IPS-18c (cell line): Measurements from ENCODE around the gene TST.

Experiments
- H3K4me3 ChIP-seq: 2 replicates; pipeline ENCODE4 v1.7.0; 2013; ENCODE audit warnings: low read depth, mild to moderate bottlenecking, low read length, moderate library complexity; ENCODE audit not compliant: insufficient read depth
- H3K9me3 ChIP-seq: one replicate; pipeline ENCODE4 v1.6.1; 2013; ENCODE audit warnings: mild to moderate bottlenecking, low read length, moderate library complexity; ENCODE audit not compliant: control insufficient read depth, insufficient read depth

The TST gene

GRCh38 chr22:37043209-37043827, 24.1 kb upstream of the TST start:
- Histone ChIP-seq H3K4me3 (no peak overlapping the region), H3K9me3 (no peaks in the 10 kb centered on the region)

- Histone ChIP-seq H3K4me3 (no peak overlapping the region), H3K9me3 (no peaks in the 10 kb centered on the region)
Observed at GRCh38 chr22:37039466-37039865, 20.2 kb upstream of the TST start.

- no peaks in the 10 kb centered on the region for H3K9me3 ChIP-seq
- H3K4me3 ChIP-seq = no peak overlapping the region
Observed at GRCh38 chr22:37037669-37038068, 18.4 kb upstream of the TST start.

GRCh38 chr22:37036655-37037377, 17.6 kb upstream of the TST start:
- H3K4me3 ChIP-seq = no peak overlapping the region
- H3K9me3 ChIP-seq = no peaks in the 10 kb centered on the region

- Histone ChIP-seq H3K9me3 (no peaks in the 10 kb centered on the region), H3K4me3 (no peak overlapping the region)
Observed at GRCh38 chr22:37033605-37034430, 14.6 kb upstream of the TST start.

- H3K4me3 ChIP-seq = no peak overlapping the region
- H3K9me3 ChIP-seq = no peaks in the 10 kb centered on the region
Observed at GRCh38 chr22:37032535-37033460, 13.6 kb upstream of the TST start.

- Histone ChIP-seq H3K9me3 (no peaks in the 10 kb centered on the region), H3K4me3 (no peak overlapping the region)
Observed at GRCh38 chr22:37032134-37032534, 12.9 kb upstream of the TST start.

- no peak overlapping the region for H3K4me3 ChIP-seq
- H3K9me3 ChIP-seq = no peaks in the 10 kb centered on the region
Observed at GRCh38 chr22:37030560-37031281, 11.5 kb upstream of the TST start.

GRCh38 chr22:37028692-37029674, 9.7 kb upstream of the TST start:
- H3K4me3 ChIP-seq = no peak overlapping the region

GRCh38 chr22:37027556-37027955, 8.3 kb upstream of the TST start:
- Histone ChIP-seq H3K9me3 (no peaks in the 10 kb centered on the region), H3K4me3 (no peak overlapping the region)

More at GRCh38 chr22:37028692-37029674, 9.7 kb upstream of the TST start:
- H3K9me3 ChIP-seq = no peaks in the 10 kb centered on the region

- Histone ChIP-seq H3K4me3 (no peak overlapping the region), H3K9me3 (no peaks in the 10 kb centered on the region)
Observed at GRCh38 chr22:37026325-37026724, 7.1 kb upstream of the TST start.

- H3K9me3 ChIP-seq = no peaks in the 10 kb centered on the region
Observed at GRCh38 chr22:37025500-37026070, 6.3 kb upstream of the TST start.

GRCh38 chr22:37024339-37025157, 5.3 kb upstream of the TST start:
- no peak overlapping the region for H3K4me3 ChIP-seq
- H3K9me3 ChIP-seq = no peaks in the 10 kb centered on the region

More at GRCh38 chr22:37025500-37026070, 6.3 kb upstream of the TST start:
- H3K4me3 ChIP-seq = no peak overlapping the region

- H3K4me3 ChIP-seq = no peak overlapping the region
- H3K9me3 ChIP-seq = no peaks in the 10 kb centered on the region
Observed at GRCh38 chr22:37023743-37024338, 4.6 kb upstream of the TST start.
